ENCODE data around the gene IPO13. TPM values are rescaled to one million over a fixed set of nuclear protein-coding genes. Genes with fewer than 3 reads are reported as not detected.

IPO13 gene
- total RNA-seq, 4 donors from 2014 or later = 9.1 to 36.5 (median 32.0) TPM

- Histone ChIP-seq H3K27ac (no peak overlapping the region), H3K36me3 (peaks cover 0 to 48% (median 0%) of the 10 kb centered on the region in 3 donors), H3K27me3 (no peaks in the 10 kb centered on the region), H3K9me3 (no peaks in the 10 kb centered on the region), H3K4me3 (no peak overlapping the region), H3K4me1 (no peaks in the 10 kb centered on the region)
- TF ChIP-seq CTCF (IDR thresholded peaks at IDR 0.05) = no peak
- no peak for TF ChIP-seq POLR2A (IDR thresholded peaks at IDR 0.05)
- DNase-seq = no peak
Observed at GRCh38 chr1:43963006-43963405, 16.3 kb downstream of the IPO13 start.

GRCh38 chr1:43963890-43964289 is 17.1 kb downstream of the IPO13 start:
- H3K36me3 ChIP-seq = peaks cover 0 to 39% (median 0%) of the 10 kb centered on the region in 3 donors
- no peaks in the 10 kb centered on the region for H3K27me3 ChIP-seq
- TF ChIP-seq CTCF (IDR thresholded peaks at IDR 0.05) = no peak
- no peak for TF ChIP-seq POLR2A (IDR thresholded peaks at IDR 0.05)
- H3K9me3 ChIP-seq = no peaks in the 10 kb centered on the region
- H3K27ac ChIP-seq = no peak overlapping the region
- H3K4me1 ChIP-seq = no peaks in the 10 kb centered on the region
- H3K4me3 ChIP-seq = no peak overlapping the region
- no peak for DNase-seq

GRCh38 chr1:43965316-43965715 is 18.6 kb downstream of the IPO13 start:
- no peaks in the 10 kb centered on the region for H3K9me3 ChIP-seq
- DNase-seq = no peak
- H3K27ac ChIP-seq = no peak overlapping the region
- peaks cover 0 to 5% (median under 1%) of the 10 kb centered on the region in 4 donors for H3K4me1 ChIP-seq
- no peak overlapping the region for H3K4me3 ChIP-seq
- H3K36me3 ChIP-seq = peaks cover 0 to 33% (median 0%) of the 10 kb centered on the region in 3 donors
- TF ChIP-seq POLR2A (IDR thresholded peaks at IDR 0.05) = no peak
- TF ChIP-seq CTCF (IDR thresholded peaks at IDR 0.05) = no peak
- H3K27me3 ChIP-seq = no peaks in the 10 kb centered on the region

- no peaks in the 10 kb centered on the region for H3K27me3 ChIP-seq
- H3K4me1 ChIP-seq = peaks cover 0 to 11% (median 5%) of the 10 kb centered on the region in 4 donors
- H3K27ac ChIP-seq = no peak overlapping the region
- no peak for TF ChIP-seq POLR2A (IDR thresholded peaks at IDR 0.05)
- TF ChIP-seq CTCF (IDR thresholded peaks at IDR 0.05) = no peak
- no peak for DNase-seq
- H3K4me3 ChIP-seq = no peak overlapping the region
- H3K36me3 ChIP-seq = peaks cover 0 to 4% (median 0%) of the 10 kb centered on the region in 3 donors
- no peaks in the 10 kb centered on the region for H3K9me3 ChIP-seq
Observed at GRCh38 chr1:43968348-43968948, 21.7 kb downstream of the IPO13 start.

GRCh38 chr1:43969416-43969745 is 22.6 kb downstream of the IPO13 start:
- H3K4me3 ChIP-seq = peak overlapping the region in 2 of 4 donors; percentile 74 to 90
- H3K27ac ChIP-seq = peak overlapping the region in 1 of 4 donors; percentile 58
- no peak for DNase-seq
- H3K9me3 ChIP-seq = no peaks in the 10 kb centered on the region
- H3K4me1 ChIP-seq = peaks cover 0 to 11% (median 5%) of the 10 kb centered on the region in 4 donors
- H3K27me3 ChIP-seq = no peaks in the 10 kb centered on the region
- peaks cover 0 to 4% (median 0%) of the 10 kb centered on the region in 3 donors for H3K36me3 ChIP-seq
- TF ChIP-seq CTCF (IDR thresholded peaks at IDR 0.05) (no peak), POLR2A (IDR thresholded peaks at IDR 0.05) (no peak)
